Right lobe of liver (tissue), 4 donors: ENCODE data around the gene TMEM161B.

ENCODE experiments used
- CTCF ChIP-seq, 4 donors: fragments of 200-600 bp in 3 of 4; fragments of 450-650 bp in 1 of 4; IDR thresholded peaks; one replicate each; pipeline versions ENCODE4 v1.5.1 to v1.8.0; 2016 to 2022; ENCODE audit warnings: antibody characterized with exemption in 4 of 4, mild to moderate bottlenecking in 2 of 4
- POLR2A ChIP-seq: fragments of 450-650 bp; IDR thresholded peaks from one replicate; pipeline ENCODE4 v1.6.1; 2017; ENCODE audit warnings: antibody characterized with exemption, mild to moderate bottlenecking
- donor health status: DM: no; HTN: no; CAD: no.
- donor health status: DM: no; HTN: no; CAD: no.
- donor health status: DM: no; HTN: yes; CAD: no.

DNA sequence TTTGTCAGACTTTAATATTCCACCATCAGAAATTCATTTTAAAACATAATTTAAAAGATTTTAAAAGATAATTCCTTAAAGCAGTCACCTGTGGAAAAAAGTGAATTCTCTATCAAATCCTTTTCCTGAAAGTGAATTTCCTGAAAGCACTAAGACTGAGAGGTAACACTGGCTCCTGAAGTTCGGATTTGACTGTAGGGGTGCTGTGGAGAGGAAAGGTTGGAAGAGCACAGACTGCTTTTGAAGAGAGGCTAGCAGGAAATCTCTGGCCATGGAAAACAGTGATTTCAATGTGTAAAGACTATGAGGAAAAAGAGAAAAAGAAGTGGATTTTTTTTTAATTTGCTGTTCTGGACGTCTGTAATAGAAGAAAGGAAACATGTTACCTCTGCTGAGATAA lies 35.7 kb upstream of the TMEM161B start:
- TF ChIP-seq POLR2A (no peak), CTCF (IDR thresholded peaks at IDR 0.05) (no peak)
